HCT116 (cell line): ENCODE results near the gene TULP3. TPM values are rescaled to one million over a fixed set of nuclear protein-coding genes. Genes with fewer than 3 reads are reported as not detected.

Source experiments
- ATAC-seq: fragments of 200-7000 bp; cut with Tn5 transposase; 2 replicates; pipeline ENCODE4 v1.9.1; 2020; ENCODE audit warnings: mild to moderate bottlenecking, moderate library complexity
- BruUV-seq: library from RNA; stranded (reverse); fragments of 400-500 nt; replicated peaks from 2 replicates; lab custom pipeline; 2021; lab: Mats Ljungman, UMichigan
- CTCF ChIA-PET: fragments of 300-600 bp; sonication (Branson Sonifier 250); formaldehyde crosslinking; loops from one replicate; lab custom pipeline; 2021; ENCODE audit warnings: antibody characterized with exemption; lab: Charles Lee
- POLR2A ChIA-PET: fragments of 300-600, 350-600 bp; sonication (Branson Sonifier 250); formaldehyde crosslinking; loops from one replicate; lab custom pipeline; 2021; ENCODE audit warnings: antibody characterized with exemption; lab: Charles Lee
- RAD21 ChIA-PET, 2 experiments: fragments of 300-600 bp; sonication (Branson Sonifier 250); formaldehyde crosslinking; loops; one replicate each; lab custom pipeline; 2023; ENCODE audit warnings: low total read pairs in 2 of 2; ENCODE audit not compliant: uncharacterized antibody in 2 of 2, unreplicated experiment in 2 of 2, low non-redundant PET in 1 of 2; lab: Charles Lee
- DNase-seq: peaks from one replicate; pipeline ENCODE4 v3.0.0-alpha.2; 2010; ENCODE audit warnings: low read depth, low spot score
- H2AFZ ChIP-seq: fragments of 200-600 bp; shearing (Covaris generic), sonication (generic); 2 replicates; pipeline ENCODE4 v1.6.1; 2017; ENCODE audit warnings: low read depth, mixed run types, mixed read lengths, antibody characterized with exemption, low read length; ENCODE audit not compliant: poor library complexity, severe bottlenecking
- H3K27ac ChIP-seq: 2 replicates; pipeline ENCODE4 v1.5.1; 2012; ENCODE audit warnings: low read depth, low read length
- H3K27me3 ChIP-seq: fragments of 200-600 bp; sonication (generic); 2 replicates; pipeline ENCODE4 v1.6.1; 2016; ENCODE audit warnings: mixed run types, low read length, mixed read lengths; ENCODE audit not compliant: insufficient read depth
- H3K36me3 ChIP-seq, 2 experiments: fragments of 200-500 bp in 1 of 2; fragments of 200-600 bp in 1 of 2; sonication (Bioruptor generic) in 1 of 2; sonication (generic) in 1 of 2; 2 replicates each; pipeline versions ENCODE4 v1.5.1 to v1.6.1; 2014 to 2016; ENCODE audit warnings: low read length in 2 of 2, inconsistent platforms in 1 of 2, mixed read lengths in 1 of 2, mixed run types in 1 of 2; ENCODE audit not compliant: insufficient read depth in 2 of 2, control insufficient read depth in 1 of 2
- H3K4me1 ChIP-seq, 2 experiments: fragments of 200-600 bp in 1 of 2; sonication (generic) in 1 of 2; 2 replicates each; pipeline versions ENCODE4 v1.5.1 to v1.6.1; 2012 to 2017; ENCODE audit warnings: low read length in 2 of 2, inconsistent platforms in 1 of 2, mild to moderate bottlenecking in 1 of 2, mixed read lengths in 1 of 2, mixed run types in 1 of 2, moderate library complexity in 1 of 2; ENCODE audit not compliant: insufficient read depth in 2 of 2, control insufficient read depth in 1 of 2
- H3K4me2 ChIP-seq: fragments of 200-600 bp; sonication (generic); 2 replicates; pipeline ENCODE4 v1.6.1; 2017; ENCODE audit warnings: mixed run types, low read length, mixed read lengths
- H3K4me3 ChIP-seq, 2 experiments: fragments of 200-600 bp in 1 of 2; sonication (generic) in 1 of 2; replicated peaks in 1 of 2; 2 replicates each; pipeline ENCODE4 v1.5.1; 2011 to 2016; ENCODE audit warnings: low read length in 2 of 2, control low read depth in 1 of 2, low read depth in 1 of 2, mild to moderate bottlenecking in 1 of 2, mixed read lengths in 1 of 2, mixed run types in 1 of 2
- H3K79me2 ChIP-seq: fragments of 200-600 bp; sonication (generic); 2 replicates; pipeline ENCODE4 v1.6.1; 2017; ENCODE audit warnings: mild to moderate bottlenecking, mixed run types, low read length, moderate library complexity, mixed read lengths; ENCODE audit not compliant: insufficient read depth
- H3K9ac ChIP-seq: fragments of 200-600 bp; sonication (generic); 2 replicates; pipeline ENCODE4 v1.6.1; 2016; ENCODE audit warnings: low read length, mixed read lengths
- H3K9me2 ChIP-seq: fragments of 200-600 bp; sonication (generic), shearing (Covaris generic); 2 replicates; pipeline ENCODE4 v1.6.1; 2017; ENCODE audit warnings: mixed run types, mild to moderate bottlenecking, moderate library complexity; ENCODE audit not compliant: insufficient read depth
- H3K9me3 ChIP-seq, 2 experiments: fragments of 200-500 bp in 1 of 2; fragments of 200-600 bp in 1 of 2; sonication (Bioruptor generic) in 1 of 2; sonication (generic) in 1 of 2; 2 replicates each; pipeline ENCODE4 v1.6.1; 2014 to 2017; ENCODE audit warnings: low read length in 2 of 2, mixed read lengths in 2 of 2, inconsistent platforms in 1 of 2, low read depth in 1 of 2, mild to moderate bottlenecking in 1 of 2, mixed run types in 1 of 2, moderate library complexity in 1 of 2; ENCODE audit not compliant: control insufficient read depth in 1 of 2, insufficient read depth in 1 of 2
- H4K20me1 ChIP-seq: fragments of 200-600 bp; sonication (generic), shearing (Covaris generic); 2 replicates; pipeline ENCODE4 v1.6.1; 2017; ENCODE audit warnings: mixed run types, mild to moderate bottlenecking, moderate library complexity; ENCODE audit not compliant: insufficient read depth
- CBX3 ChIP-seq: IDR thresholded peaks from 2 replicates; pipeline ENCODE4 v1.6.1; 2012; ENCODE audit warnings: low read depth
- CTCF ChIP-seq, 3 experiments: fragments of 200-600 bp in 1 of 3; sonication (generic) in 1 of 3; IDR thresholded peaks in 2 of 3; conservative IDR thresholded peaks in 1 of 3; 2 replicates each; pipeline ENCODE4 v1.5.1; 2012 to 2017; ENCODE audit warnings: low read depth in 2 of 3, low read length in 2 of 3, antibody characterized with exemption in 1 of 3, borderline replicate concordance in 1 of 3, control low read depth in 1 of 3, mild to moderate bottlenecking in 1 of 3, mixed read lengths in 1 of 3, mixed run types in 1 of 3, moderate library complexity in 1 of 3; ENCODE audit not compliant: insufficient read depth in 1 of 3
- ELF1 ChIP-seq: IDR thresholded peaks from 2 replicates; pipeline ENCODE4 v1.6.1; 2012; ENCODE audit warnings: low read depth, borderline replicate concordance
- EZH2 ChIP-seq: fragments of 200-600 bp; sonication (generic); IDR thresholded peaks from 2 replicates; pipeline ENCODE4 v1.6.1; 2017; ENCODE audit warnings: antibody characterized with exemption, mixed run types
- MAX ChIP-seq: IDR thresholded peaks from 2 replicates; pipeline ENCODE4 v1.6.1; 2012
- POLR2A ChIP-seq: IDR thresholded peaks from 2 replicates; pipeline ENCODE4 v1.7.0; 2011; ENCODE audit warnings: borderline replicate concordance; ENCODE audit not compliant: insufficient read depth, insufficient read length; ENCODE audit errors: extremely low read depth
- POLR2AphosphoS5 ChIP-seq: IDR thresholded peaks from 2 replicates; pipeline ENCODE4 v1.6.1; 2011; ENCODE audit warnings: mild to moderate bottlenecking, low read depth, low read length, moderate library complexity
- REST ChIP-seq: IDR thresholded peaks from 2 replicates; pipeline ENCODE4 v1.6.1; 2012; ENCODE audit warnings: low read depth
- SP1 ChIP-seq: IDR thresholded peaks from 2 replicates; pipeline ENCODE4 v1.6.1; 2012; ENCODE audit warnings: low read depth
- YY1 ChIP-seq: IDR thresholded peaks from 2 replicates; pipeline ENCODE4 v1.6.1; 2011; ENCODE audit warnings: low read length, low read depth, moderate library complexity, mild to moderate bottlenecking; ENCODE audit not compliant: insufficient replicate concordance; ENCODE audit errors: extremely low read depth
- ZFX ChIP-seq: fragments of 450-650 bp; IDR thresholded peaks from 2 replicates; pipeline ENCODE4 v1.6.1; 2017
- ZNF274 ChIP-seq: fragments of 200-500 bp; sonication (Bioruptor generic); IDR thresholded peaks from 2 replicates; pipeline ENCODE4 v1.6.1; 2014; ENCODE audit warnings: mild to moderate bottlenecking, low read depth, low read length, inconsistent platforms
- intact Hi-C: fragments of 100-400 bp; cut with micrococcal nuclease; formaldehyde crosslinking; loops from 2 replicates; pipeline ENCODE4 v1.10.0; 2022
- total RNA-seq: library from RNA; stranded (reverse); gene quantifications from one replicate; pipeline ENCODE4 v1.2.1, GENCODE V29; 2021; ENCODE audit not compliant: unreplicated experiment
- TF ChIP-seq, protein P1 (sequence below): IDR thresholded peaks from 2 replicates; pipeline ENCODE4 v1.6.1; 2011; ENCODE audit warnings: mild to moderate bottlenecking, low read length, moderate library complexity; ENCODE audit not compliant: insufficient replicate concordance; ENCODE audit errors: extremely low read depth

The TULP3 gene
- total RNA-seq, 1 experiment from 2014 or later: 21.3 TPM

GRCh38 chr12:2936301-2936700, 45.6 kb downstream of the TULP3 start:
- RAD21 ChIA-PET: no interaction called here
- ATAC-seq: no peak
- no peak overlapping the region for H3K4me2 ChIP-seq
- H3K79me2 ChIP-seq: no peaks in the 10 kb centered on the region
- no peaks in the 10 kb centered on the region for H3K9me2 ChIP-seq
- no peak for TF ChIP-seq MAX
- TF ChIP-seq POLR2AphosphoS5: no peak
- no peak for TF ChIP-seq ELF1
- TF ChIP-seq, protein P1, sequence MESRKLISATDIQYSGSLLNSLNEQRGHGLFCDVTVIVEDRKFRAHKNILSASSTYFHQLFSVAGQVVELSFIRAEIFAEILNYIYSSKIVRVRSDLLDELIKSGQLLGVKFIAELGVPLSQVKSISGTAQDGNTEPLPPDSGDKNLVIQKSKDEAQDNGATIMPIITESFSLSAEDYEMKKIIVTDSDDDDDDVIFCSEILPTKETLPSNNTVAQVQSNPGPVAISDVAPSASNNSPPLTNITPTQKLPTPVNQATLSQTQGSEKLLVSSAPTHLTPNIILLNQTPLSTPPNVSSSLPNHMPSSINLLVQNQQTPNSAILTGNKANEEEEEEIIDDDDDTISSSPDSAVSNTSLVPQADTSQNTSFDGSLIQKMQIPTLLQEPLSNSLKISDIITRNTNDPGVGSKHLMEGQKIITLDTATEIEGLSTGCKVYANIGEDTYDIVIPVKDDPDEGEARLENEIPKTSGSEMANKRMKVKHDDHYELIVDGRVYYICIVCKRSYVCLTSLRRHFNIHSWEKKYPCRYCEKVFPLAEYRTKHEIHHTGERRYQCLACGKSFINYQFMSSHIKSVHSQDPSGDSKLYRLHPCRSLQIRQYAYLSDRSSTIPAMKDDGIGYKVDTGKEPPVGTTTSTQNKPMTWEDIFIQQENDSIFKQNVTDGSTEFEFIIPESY: no peak
- no peak for TF ChIP-seq POLR2A
- TF ChIP-seq EZH2: no peak
- no peak for TF ChIP-seq CBX3
- no peak for TF ChIP-seq REST
- no peak for TF ChIP-seq ZFX
- TF ChIP-seq CTCF (IDR thresholded peaks at IDR 0.05 in 2 of 3, conservative IDR thresholded peaks at IDR 0.05 in 1 of 3; ENCODE audit: borderline replicate concordance in 1 of 3, insufficient read depth in 1 of 3, low read depth in 2 of 3, low read length in 2 of 3): no peak
- TF ChIP-seq SP1: no peak
- no peak for TF ChIP-seq ZNF274
- TF ChIP-seq YY1: no peak
- TF ChIP-seq, all 23 proteins: peak for 0
- Histone ChIP-seq H3K9ac (no peak overlapping the region), H3K9me3 (no peaks in the 10 kb centered on the region), H3K36me3 (peaks cover 14 to 22% of the 10 kb centered on the region in 2 experiments; a peak in 3 of 4 replicates), H3K27ac (no peak overlapping the region), H3K4me1 (peaks cover 6 to 9% of the 10 kb centered on the region in 2 experiments; a peak in 2 of 4 replicates), H4K20me1 (no peaks in the 10 kb centered on the region), H3K27me3 (no peaks in the 10 kb centered on the region), H2AFZ (no peak overlapping the region), H3K4me3 (no peak overlapping the region)
- intact Hi-C loops: no loop called here
- POLR2A ChIA-PET: no interaction called here
- no peak for DNase-seq
- CTCF ChIA-PET: no interaction called here
- BruUV-seq: no TSS peak
